Left lung (tissue), 10 donors: Measurements from ENCODE around the gene ZNHIT1. TPM values are rescaled to one million over a fixed set of nuclear protein-coding genes. Genes with fewer than 3 reads are reported as not detected.
A peak's percentile ranks its signal among the peaks of the same experiment; 100 is the strongest.

Experiments used
- ATAC-seq: fragments of 200-7000 bp; cut with Tn5 transposase; one replicate; pipeline ENCODE4 v1.9.1; 2020; ENCODE audit warnings: moderate library complexity
- DNase-seq, 4 donors: peaks; one replicate each; pipeline ENCODE4 v3.0.0-alpha.2; 2013 to 2020
- H3K27ac ChIP-seq, 2 donors: fragments of 200-600 bp; sonication (generic) in 1 of 2; one replicate each; pipeline versions ENCODE4 v1.5.0 to v1.8.0; 2020 to 2021
- H3K27me3 ChIP-seq, 2 donors: fragments of 200-600 bp; sonication (generic) in 1 of 2; one replicate each; pipeline versions ENCODE4 v1.5.0 to v1.8.0; 2020 to 2021
- H3K36me3 ChIP-seq, 2 donors: fragments of 200-600 bp; sonication (generic) in 1 of 2; one replicate each; pipeline versions ENCODE4 v1.5.0 to v1.8.0; 2020 to 2021
- H3K4me1 ChIP-seq, 2 donors: fragments of 200-600 bp; one replicate each; pipeline ENCODE4 v1.8.0; 2021
- H3K4me3 ChIP-seq, 2 donors: fragments of 200-600 bp; sonication (generic) in 1 of 2; one replicate each; pipeline versions ENCODE4 v1.5.0 to v1.8.0; 2020 to 2021; ENCODE audit warnings: mild to moderate bottlenecking in 1 of 2
- H3K9me3 ChIP-seq, 2 donors: fragments of 200-600 bp; sonication (generic) in 1 of 2; one replicate each; pipeline versions ENCODE4 v1.5.0 to v1.8.0; 2020 to 2021
- CTCF ChIP-seq, 2 donors: fragments of 200-600 bp; sonication (generic) in 1 of 2; IDR thresholded peaks; one replicate each; pipeline versions ENCODE4 v1.5.0 to v1.8.0; 2021; ENCODE audit warnings: antibody characterized with exemption in 2 of 2
- intact Hi-C, 2 donors: fragments of 100-400 bp; cut with DNase I; formaldehyde crosslinking; loops; one replicate each; pipeline versions ENCODE4 v1.11.2 to v1.14.2; 2022
- polyA plus RNA-seq, 6 donors: library from polyadenylated mRNA; unstranded; fragments of 120-200 nt; gene quantifications; one replicate each; pipeline ENCODE4 v1.2.1, GENCODE V29; 2013; ENCODE audit not compliant: insufficient read length in 6 of 6
- total RNA-seq, 2 donors: library from RNA; stranded (reverse); fragmentation: NEBNext Ultra II Directional; extraction: Animal tissue kit (Norgen Biotek cat#: 25700); gene quantifications; one replicate each; pipeline ENCODE4 v1.2.1, GENCODE V29; 2021
- donor health status: DM: no; HTN: yes; CAD: no.
- donor health status: DM: no; HTN: no; CAD: no.

The ZNHIT1 gene
- total and polyA plus RNA-seq, 8 donors, result 44.9 to 70.5 (median 56.3) TPM

- H3K4me1 ChIP-seq, result peaks cover 22 to 55% of the 10 kb centered on the region in 2 donors
These were observed 516 bp downstream of the ZNHIT1 start for GRCh38 chr7:101218236-101219125.

GRCh38 chr7:101220295-101220694 is 2.3 kb downstream of the ZNHIT1 start:
- no peak for DNase-seq
- intact Hi-C loops, result no loop called here
- Histone ChIP-seq H3K27me3 (no peaks in the 10 kb centered on the region), H3K27ac (no peak overlapping the region), H3K4me1 (peaks cover 22 to 48% of the 10 kb centered on the region in 2 donors), H3K36me3 (peaks cover 0 to 41% of the 10 kb centered on the region in 2 donors), H3K4me3 (no peak overlapping the region), H3K9me3 (no peaks in the 10 kb centered on the region)
- no peak for ATAC-seq
- no peak for TF ChIP-seq CTCF (IDR thresholded peaks at IDR 0.05)

More at GRCh38 chr7:101218236-101219125, 516 bp downstream of the ZNHIT1 start:
- no peak for DNase-seq
- peak overlapping the region; percentile 89 to 93 for H3K27ac ChIP-seq
- peak overlapping the region; percentile 64 to 94 for H3K4me3 ChIP-seq
- peaks cover 0 to 41% of the 10 kb centered on the region in 2 donors for H3K36me3 ChIP-seq
- no peaks in the 10 kb centered on the region for H3K9me3 ChIP-seq
- peak; percentile 3 for ATAC-seq
- H3K27me3 ChIP-seq, result no peaks in the 10 kb centered on the region
- TF ChIP-seq CTCF (IDR thresholded peaks at IDR 0.05), result no peak
- intact Hi-C loops, result no loop called here

GRCh38 chr7:101222275-101222830 is 4.4 kb downstream of the ZNHIT1 start:
- Histone ChIP-seq H3K4me1 (peaks cover 13 to 27% of the 10 kb centered on the region in 2 donors), H3K4me3 (no peak overlapping the region), H3K36me3 (peaks cover 0 to 54% of the 10 kb centered on the region in 2 donors), H3K9me3 (no peaks in the 10 kb centered on the region), H3K27ac (no peak overlapping the region), H3K27me3 (no peaks in the 10 kb centered on the region)
- DNase-seq (no peak), ATAC-seq (no peak)
- TF ChIP-seq CTCF (IDR thresholded peaks at IDR 0.05), result no peak
- intact Hi-C loops, result no loop called here

- ATAC-seq, result no peak
- H3K36me3 ChIP-seq, result peaks cover 0 to 65% of the 10 kb centered on the region in 2 donors
- TF ChIP-seq CTCF (IDR thresholded peaks at IDR 0.05), result no peak
These were observed 5.6 kb downstream of the ZNHIT1 start for GRCh38 chr7:101223528-101223927.

GRCh38 chr7:101225650-101226049 is 7.7 kb downstream of the ZNHIT1 start:
- TF ChIP-seq CTCF (IDR thresholded peaks at IDR 0.05), result no peak
- Histone ChIP-seq H3K36me3 (peaks cover 0 to 79% of the 10 kb centered on the region in 2 donors), H3K27ac (no peak overlapping the region), H3K4me1 (peaks cover 0 to 9% of the 10 kb centered on the region in 2 donors), H3K4me3 (no peak overlapping the region), H3K27me3 (no peaks in the 10 kb centered on the region), H3K9me3 (no peaks in the 10 kb centered on the region)
- intact Hi-C loops, result no loop called here
- ATAC-seq (no peak), DNase-seq (no peak)

More at GRCh38 chr7:101223528-101223927, 5.6 kb downstream of the ZNHIT1 start:
- Histone ChIP-seq H3K9me3 (no peaks in the 10 kb centered on the region), H3K27ac (no peak overlapping the region), H3K27me3 (no peaks in the 10 kb centered on the region), H3K4me3 (no peak overlapping the region), H3K4me1 (peaks cover 12 to 26% of the 10 kb centered on the region in 2 donors)
- peak in 1 of 4 donors; percentile 65 for DNase-seq
- intact Hi-C loops, result no loop called here
